Medulla oblongata (tissue), 1 donor: ENCODE data around the gene SLC9A9.
"Not testable (repeated sequence)": the region's sequence is repeated elsewhere in the genome, so short reads cannot be mapped to it uniquely, and the experiment has no call there.

ENCODE experiments used
- DNase-seq: peaks from one replicate; pipeline ENCODE4 v3.0.0-alpha.2; 2015; ENCODE audit errors: extremely low spot score

SLC9A9 gene

DNA sequence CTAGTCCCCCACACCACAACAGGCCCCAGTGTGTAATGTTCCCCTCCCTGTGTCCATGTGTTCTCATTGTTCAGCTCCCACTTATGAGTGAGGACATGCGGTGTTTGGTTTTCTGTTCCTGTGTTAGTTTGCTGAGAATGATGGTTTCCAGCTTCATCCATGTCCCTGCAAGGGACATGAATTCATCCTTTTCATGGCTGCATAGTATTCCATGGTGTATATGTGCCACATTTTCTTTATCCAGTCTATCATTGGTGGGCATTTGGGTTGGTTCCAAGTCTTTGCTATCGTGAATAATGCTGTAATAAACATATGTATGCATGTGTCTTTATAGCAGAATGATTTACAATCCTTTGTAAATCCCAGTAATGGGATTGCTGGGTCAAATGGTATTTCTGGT, 152.9 kb downstream of the SLC9A9 start:
- not testable (repeated sequence) for DNase-seq

- DNase-seq, result no peak
Observed at GRCh38 chr3:143693506-143693905, 154.8 kb downstream of the SLC9A9 start.

DNA sequence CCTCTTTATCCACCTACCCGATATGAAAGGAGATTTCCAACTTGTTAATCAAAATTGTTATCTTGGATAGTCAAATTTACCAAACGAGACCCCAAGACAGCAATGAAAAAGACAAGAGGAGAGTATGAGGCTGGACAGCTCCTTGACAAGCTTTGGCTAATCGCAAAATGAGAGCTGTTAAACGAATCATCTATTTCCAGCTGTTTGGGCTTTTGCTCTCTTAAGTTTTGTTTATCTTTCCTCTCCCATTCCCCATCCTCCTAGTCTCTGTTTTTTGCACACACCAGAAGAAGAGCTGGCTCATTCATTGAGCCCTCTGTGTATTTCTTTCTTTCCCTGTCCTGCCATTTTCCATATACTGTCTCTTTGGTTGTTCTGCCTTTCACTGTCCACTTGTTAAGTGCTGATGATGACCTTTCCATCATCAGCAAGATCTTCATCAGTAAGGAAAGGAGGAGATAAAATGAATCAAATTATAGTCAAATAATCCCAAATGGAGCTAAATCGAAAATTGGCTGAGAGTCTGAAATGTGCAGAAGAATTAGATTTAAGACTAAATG, 161.6 kb downstream of the SLC9A9 start:
- no peak for DNase-seq

DNA sequence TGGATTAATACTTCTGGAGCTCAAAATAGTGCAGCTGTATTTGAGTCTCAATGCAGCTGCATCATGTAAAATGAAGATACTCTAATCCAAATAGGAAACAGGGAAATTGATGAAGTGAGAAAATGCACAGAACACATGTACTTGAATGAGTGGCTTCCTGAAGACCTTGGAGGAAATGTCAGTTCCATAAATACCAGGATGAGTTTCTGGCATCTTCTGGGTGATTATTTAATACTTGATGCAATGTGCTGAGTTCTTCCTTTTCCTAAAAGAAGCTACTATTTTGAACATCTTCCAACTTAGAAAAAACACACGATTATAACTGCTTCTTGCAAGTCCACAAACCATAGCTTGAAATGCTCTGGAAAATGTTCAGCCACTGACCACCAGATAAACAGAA, 162.8 kb downstream of the SLC9A9 start:
- no peak for DNase-seq

GRCh38 chr3:143677430-143677829, 170.8 kb downstream of the SLC9A9 start:
- DNase-seq, result no peak

DNA sequence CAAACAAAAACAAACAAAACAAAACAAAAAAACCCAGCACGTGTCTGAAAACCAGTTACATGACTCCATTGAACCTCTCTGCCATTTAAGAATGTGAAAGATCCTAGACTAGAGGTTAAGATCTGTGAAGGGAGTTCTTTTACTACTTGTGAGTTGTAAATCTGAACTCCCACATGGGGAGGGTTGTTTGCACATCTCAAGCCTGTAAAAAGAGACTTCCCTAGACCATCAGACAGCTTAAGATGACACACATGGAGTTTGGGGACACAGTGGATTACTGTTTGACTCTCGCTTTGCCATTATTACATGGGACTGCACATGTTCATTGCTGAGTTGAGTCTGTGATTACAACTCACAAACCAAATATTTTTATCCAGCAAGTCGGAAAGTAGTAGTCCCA, 171.5 kb downstream of the SLC9A9 start:
- no peak for DNase-seq

DNA sequence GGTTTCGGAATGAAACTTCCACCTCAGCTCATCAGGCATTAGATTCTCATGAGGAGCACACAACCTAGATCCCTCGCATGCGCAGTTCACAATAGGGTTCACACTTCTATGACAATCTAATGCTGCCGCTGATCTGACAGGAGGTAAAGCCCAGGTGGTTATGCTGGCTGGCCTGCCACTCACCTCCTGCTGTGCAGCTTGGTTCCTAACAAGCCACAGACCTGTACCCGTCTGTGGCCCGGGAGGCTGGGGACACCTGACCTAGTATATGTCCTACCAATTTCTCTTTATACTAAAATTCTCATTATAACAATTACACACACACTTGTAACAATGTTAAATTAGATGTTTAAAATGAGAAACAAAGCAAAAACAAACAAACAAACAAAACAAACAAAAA, 172.2 kb downstream of the SLC9A9 start:
- no peak for DNase-seq

DNA sequence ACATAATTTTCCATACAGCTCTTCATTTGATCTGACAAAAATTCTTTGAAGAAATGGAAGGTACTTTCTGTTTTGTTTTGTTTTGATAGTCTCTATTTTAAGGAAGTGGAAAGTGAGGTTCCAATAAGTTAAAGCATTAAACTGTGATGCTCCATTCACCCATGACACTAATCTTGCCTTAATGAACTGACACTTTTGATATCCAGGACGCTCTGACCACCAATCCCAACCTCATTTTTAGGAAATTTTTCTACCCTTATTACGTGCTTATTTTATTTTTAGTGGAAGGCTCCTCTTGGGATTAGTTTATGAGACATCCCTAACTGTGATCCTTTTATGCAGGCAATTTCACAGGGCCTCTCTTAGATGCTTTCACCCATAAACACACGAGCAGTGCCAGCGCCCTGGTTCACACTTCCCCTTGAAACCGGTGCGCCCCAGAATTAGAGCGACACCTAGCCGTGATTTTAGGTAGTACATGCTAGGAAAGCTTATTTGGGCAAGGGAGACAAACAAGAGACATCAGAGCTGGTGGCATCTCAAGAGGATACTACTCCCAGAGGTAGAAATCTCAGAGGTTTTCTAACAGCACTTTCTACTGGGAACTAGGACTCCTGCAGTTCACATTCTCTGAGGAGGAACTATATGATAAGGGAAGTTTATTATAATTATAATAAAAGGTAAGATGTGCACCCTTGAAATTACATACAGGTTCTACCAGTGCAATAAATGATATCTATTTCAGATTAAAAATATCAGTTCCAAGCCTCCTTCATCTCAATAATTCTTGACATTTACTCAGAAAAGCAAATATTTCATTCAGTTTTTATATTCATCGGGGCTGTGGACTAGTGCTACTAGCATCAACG, 173.9 kb downstream of the SLC9A9 start:
- peak; percentile 94 for DNase-seq

DNA sequence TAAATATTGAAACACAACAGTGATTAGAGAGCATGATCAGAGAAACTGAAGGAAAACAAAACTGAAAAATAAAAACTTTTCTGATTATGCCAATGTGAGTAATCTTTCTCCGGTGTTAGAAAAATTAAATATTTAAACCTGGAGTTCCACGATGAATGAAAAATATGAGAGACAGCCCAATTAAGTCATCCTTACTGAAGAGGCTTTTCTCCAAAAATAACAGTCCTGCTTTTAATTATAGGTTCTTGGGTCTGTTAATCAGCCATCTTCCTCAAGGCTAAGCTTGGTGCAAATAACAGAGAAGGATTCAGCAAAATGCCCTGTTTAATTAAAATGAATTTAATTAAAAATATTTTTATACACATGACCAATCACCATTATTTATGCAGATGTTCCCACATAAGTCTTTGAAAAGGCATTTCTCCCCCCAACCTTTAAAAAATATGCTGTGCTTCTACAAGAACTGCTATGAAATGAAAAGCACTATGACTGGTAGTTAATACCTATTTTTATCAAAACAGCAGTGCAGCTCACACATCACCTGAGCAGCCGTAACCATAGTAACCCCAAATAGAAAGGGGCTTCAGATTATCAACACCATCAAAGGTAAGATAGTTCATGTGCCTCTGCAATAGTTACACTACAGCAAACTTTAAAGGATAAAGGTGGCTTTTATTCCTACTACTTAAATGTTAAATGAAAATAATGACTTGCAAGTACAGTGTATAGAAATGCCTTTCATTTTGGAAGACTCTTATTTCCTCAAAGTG, 175.7 kb downstream of the SLC9A9 start:
- no peak for DNase-seq

GRCh38 chr3:143671626-143672025, 176.6 kb downstream of the SLC9A9 start:
- no peak for DNase-seq

DNA sequence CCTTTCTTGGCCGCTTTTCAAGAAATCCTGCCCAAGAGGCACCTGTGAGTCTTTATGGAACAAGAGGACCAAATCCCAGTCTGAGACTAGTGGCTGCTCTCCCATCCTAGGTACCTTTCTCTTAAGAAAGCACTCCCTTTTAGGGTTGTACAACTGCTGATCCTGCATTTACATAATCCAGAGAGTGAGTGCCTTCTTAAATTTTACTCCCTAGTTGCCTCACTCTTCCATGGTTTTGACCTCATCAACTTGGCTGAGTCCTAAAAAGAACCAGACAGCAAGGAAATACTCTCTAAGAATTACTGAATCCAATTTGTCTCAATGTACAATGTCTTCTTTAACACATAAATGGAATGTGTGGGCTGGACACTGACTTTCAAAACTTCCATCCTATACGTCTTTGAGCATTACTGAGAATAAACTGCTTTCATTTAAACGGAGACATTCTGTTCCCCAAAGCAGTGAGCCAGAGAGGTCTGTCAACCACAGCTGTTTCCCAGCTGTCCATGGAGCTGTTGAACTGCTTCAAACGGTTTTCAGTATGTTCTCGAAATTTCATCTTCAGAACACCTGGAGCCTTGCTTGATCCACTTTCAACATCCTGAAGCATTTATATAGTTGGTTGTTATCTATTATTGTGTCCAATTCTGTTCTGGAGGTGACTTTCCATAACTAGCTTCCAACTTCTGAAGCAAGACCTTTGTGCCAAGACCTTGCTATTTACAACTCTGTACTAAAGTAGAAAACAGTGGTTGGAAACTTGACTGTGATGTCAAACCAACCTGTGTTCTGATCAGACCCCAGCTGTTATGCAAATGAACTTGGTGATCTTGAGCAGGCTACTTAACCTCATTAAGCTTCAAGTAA, 179.1 kb downstream of the SLC9A9 start:
- no peak for DNase-seq

DNA sequence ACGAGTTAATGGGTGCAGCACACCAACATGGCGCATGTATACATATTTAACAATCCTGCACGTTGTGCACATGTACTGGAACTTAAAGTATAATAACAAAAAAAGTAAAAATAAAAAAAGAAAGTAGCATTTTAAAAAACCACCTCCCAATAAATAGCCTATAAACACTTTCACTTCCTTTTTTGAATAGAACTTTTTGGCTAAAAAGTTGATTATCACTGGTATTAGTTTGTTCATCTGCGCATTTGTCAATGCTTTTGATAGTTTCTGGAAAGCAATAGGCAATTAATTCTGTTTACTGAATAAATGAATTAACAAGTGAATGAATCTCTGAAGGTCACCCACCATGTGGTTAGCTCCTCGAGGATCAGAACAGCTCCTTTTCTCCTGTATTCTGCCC, 179.9 kb downstream of the SLC9A9 start:
- no peak for DNase-seq

DNA sequence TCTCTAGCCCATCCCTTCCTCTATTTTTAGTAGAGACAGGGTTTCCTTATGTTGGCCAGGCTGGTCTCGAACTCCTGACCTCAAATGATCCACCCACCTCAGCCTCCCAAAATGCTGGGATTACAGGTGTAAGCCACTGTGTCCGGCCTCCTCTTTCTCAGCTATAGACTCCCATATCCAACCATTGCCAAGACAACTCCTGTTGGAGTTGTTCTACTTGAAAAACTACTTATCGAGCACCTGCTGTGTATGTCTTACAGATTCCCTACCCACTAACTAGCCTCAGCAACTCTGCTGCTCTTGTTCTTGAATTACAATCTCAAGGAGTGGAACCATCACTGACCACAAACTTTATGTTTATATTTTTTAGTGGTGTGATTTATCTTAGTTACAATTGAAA, 186.6 kb downstream of the SLC9A9 start:
- no peak for DNase-seq

DNA sequence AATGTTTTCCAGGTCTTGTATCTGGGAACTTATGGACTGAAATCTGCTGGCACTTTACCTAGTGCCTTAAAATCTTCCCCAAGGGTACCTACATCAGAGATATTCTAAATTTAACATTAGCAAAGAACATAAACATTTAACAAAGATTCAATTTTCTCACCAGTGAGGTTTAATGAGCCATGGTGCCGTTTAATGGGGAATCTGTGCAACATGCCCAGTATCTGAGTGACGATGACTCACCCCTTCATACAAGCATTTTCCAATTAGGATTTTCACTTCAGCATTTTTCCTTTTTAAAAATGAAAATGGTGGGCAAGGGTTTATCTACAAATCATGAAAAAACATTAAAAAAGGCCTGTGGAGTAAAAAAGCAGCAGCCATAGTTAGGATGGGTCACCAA, 189.4 kb downstream of the SLC9A9 start:
- DNase-seq, result no peak

DNA sequence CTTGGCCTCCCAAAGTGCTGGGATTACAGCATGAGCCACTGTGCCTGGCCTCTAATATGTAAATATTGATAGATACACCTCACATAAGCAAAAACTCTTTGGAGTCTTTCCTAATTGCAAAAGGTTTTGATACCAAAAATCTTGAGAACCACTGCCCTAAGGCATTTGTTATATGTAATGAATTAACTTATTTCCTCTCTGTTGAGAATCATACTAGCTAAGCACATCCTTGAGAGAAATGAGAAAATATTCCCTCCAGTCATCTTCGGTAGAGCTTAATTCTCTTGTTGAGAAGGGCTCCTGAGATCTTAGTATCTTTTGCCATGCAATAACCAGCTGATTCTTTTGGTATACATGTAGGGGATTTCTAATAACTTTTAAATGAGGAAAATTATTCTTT, 190.2 kb downstream of the SLC9A9 start:
- no peak for DNase-seq

- no peak for DNase-seq
Observed at GRCh38 chr3:143657391-143657790, 190.9 kb downstream of the SLC9A9 start.

- DNase-seq, result no peak
Observed at GRCh38 chr3:143654906-143655305, 193.4 kb downstream of the SLC9A9 start.

DNA sequence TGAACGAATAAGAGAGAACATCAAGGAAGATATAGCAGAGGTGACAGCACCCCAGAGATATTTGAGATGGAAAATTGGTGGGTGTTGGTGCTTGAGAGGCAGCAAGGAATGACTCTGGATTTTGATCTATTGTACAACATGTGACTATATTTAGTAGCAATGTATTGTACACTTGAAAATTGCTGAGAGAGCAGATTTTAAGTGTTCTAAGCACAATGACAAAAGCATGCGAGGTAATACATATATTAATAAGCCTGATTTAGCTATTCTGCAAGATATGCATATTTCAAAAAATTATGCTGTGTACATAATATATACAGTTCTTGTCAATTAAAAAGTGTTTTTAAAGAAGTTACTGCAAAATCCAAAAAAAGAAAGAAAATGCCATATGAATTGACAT, 194.3 kb downstream of the SLC9A9 start:
- no peak for DNase-seq

DNA sequence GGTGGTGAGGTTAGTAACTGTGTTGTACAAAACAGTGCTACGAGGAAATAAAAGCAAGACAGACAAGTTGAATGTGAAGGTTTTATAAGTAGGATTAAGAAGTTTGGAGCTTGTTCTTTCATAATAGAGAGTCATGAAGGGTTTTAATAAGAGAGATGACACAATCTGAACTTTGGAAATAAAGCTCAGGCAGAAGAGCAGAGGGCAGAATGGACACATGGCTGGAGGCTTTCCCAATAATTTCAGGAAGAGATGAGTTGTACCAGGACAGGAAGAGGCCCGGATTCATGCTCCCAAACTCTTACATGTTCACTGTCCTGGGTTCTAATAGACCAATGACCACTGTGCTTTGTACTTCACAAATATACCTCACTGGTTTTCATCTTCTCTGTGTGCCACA, 194.8 kb downstream of the SLC9A9 start:
- DNase-seq, result no peak

- no peak for DNase-seq
Observed at GRCh38 chr3:143652118-143652517, 196.2 kb downstream of the SLC9A9 start.

DNA sequence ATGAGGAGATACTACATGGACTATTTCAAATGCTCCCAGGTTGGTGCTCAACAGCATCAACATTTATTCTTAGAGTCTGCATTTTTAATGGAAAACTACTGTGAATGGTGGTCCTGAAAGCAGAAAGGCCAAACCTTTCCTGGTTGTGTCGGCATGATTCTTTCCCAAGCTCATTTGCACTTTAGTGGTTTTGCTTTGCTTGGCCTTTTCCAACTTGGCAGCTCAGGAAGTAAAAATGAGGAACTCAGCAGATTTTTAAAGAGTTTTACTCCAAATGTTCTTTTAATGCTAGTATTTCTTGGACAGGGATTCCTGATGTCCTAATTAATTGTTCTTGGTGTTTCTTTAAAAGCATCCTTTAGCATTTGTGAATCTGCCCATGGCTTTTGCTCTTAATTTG, 197.4 kb downstream of the SLC9A9 start:
- peak; percentile 31 for DNase-seq

DNA sequence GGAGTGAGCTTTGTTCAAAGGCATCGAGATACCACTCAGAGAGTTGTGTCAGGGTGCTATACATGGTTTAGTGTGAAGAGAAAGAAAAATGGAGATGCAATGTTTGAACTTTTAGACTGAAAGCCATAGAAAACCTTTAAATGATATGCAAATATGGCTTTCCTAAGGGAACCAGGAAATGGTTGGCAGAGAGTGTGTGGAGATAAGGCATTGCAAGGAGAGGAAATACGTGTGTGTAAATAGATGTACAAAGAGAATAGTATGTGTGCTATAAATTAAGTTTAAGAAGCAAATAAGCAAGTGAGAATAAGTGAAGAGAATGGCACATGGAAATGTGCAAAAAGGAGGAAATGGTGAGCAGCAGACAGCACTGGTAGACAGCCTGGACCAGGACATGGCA, 198.1 kb downstream of the SLC9A9 start:
- no peak for DNase-seq
